H1 (cell line): ENCODE measurements around the gene CUTA. TPM values are rescaled to one million over a fixed set of nuclear protein-coding genes. Genes with fewer than 3 reads are reported as not detected.

Experiments
- CTCF ChIA-PET: fragments of 300-600 bp; sonication (Branson Sonifier 250); formaldehyde crosslinking; loops from one replicate; lab custom pipeline; 2021; ENCODE audit not compliant: partially characterized antibody; lab: Charles Lee
- POLR2A ChIA-PET: fragments of 300-600 bp; sonication (Branson Sonifier 250); formaldehyde crosslinking; loops from one replicate; lab custom pipeline; 2021; ENCODE audit warnings: inconsistent platforms; ENCODE audit not compliant: partially characterized antibody; lab: Charles Lee
- DNase-seq, 2 experiments: peaks; one replicate each; pipeline versions ENCODE4 v3.0.0 to v3.0.0-alpha.2; 2010 to 2022; ENCODE audit warnings: low spot score in 2 of 2, low read depth in 1 of 2, mixed read lengths in 1 of 2
- FAIRE-seq: peaks from 2 replicates; lab custom pipeline; 2011; peaks lifted over from hg19 to GRCh38; lab: Jason Lieb, UNC
- H2AFZ ChIP-seq: 2 replicates; pipeline ENCODE4 v1.8.1; 2012; ENCODE audit warnings: low read length, inconsistent platforms
- H2AK5ac ChIP-seq: 2 replicates; pipeline ENCODE4 v1.6.1; 2013; ENCODE audit warnings: low read depth, low read length
- H2BK120ac ChIP-seq: replicated peaks from 2 replicates; pipeline ENCODE3; 2013; ENCODE audit warnings: low read depth, low read length, inconsistent platforms
- H2BK12ac ChIP-seq: 2 replicates; pipeline ENCODE4 v1.6.1; 2013; ENCODE audit warnings: low read depth, low read length
- H2BK15ac ChIP-seq: 2 replicates; pipeline ENCODE4 v1.6.1; 2013; ENCODE audit warnings: low read length
- H2BK20ac ChIP-seq: 2 replicates; pipeline ENCODE4 v1.6.1; 2013; ENCODE audit warnings: low read length
- H2BK5ac ChIP-seq: 2 replicates; pipeline ENCODE4 v1.6.1; 2013; ENCODE audit warnings: low read depth, low read length
- H3K14ac ChIP-seq: 2 replicates; pipeline ENCODE4 v1.6.1; 2013; ENCODE audit warnings: inconsistent platforms; ENCODE audit not compliant: insufficient read length
- H3K18ac ChIP-seq: 2 replicates; pipeline ENCODE4 v1.6.1; 2013; ENCODE audit warnings: low read length; ENCODE audit errors: extremely low read depth
- H3K23ac ChIP-seq: 2 replicates; pipeline ENCODE4 v1.6.1; 2013; ENCODE audit warnings: inconsistent platforms; ENCODE audit not compliant: insufficient read length
- H3K23me2 ChIP-seq: 2 replicates; pipeline ENCODE4 v1.6.1; 2013; ENCODE audit warnings: low read depth, low read length
- H3K27ac ChIP-seq: 2 replicates; pipeline ENCODE4 v1.6.1; 2011; ENCODE audit warnings: low read depth, low read length, inconsistent platforms
- H3K27me3 ChIP-seq, 4 experiments: replicated peaks in 1 of 4; 1 replicate in 1 of 4; 2 replicates in 3 of 4; pipeline versions ENCODE4 v1.6.1 to v1.8.1; 2011 to 2013; ENCODE audit warnings: low read length in 3 of 4, mild to moderate bottlenecking in 3 of 4, inconsistent platforms in 2 of 4, mixed read lengths in 2 of 4, moderate library complexity in 1 of 4; ENCODE audit not compliant: control insufficient read depth in 3 of 4, insufficient read depth in 3 of 4; ENCODE audit errors: extremely low read depth in 1 of 4
- H3K36me3 ChIP-seq, 4 experiments: 2 replicates each; pipeline versions ENCODE4 v1.6.1 to v1.8.1; 2011 to 2013; ENCODE audit warnings: mild to moderate bottlenecking in 4 of 4, low read length in 3 of 4, moderate library complexity in 2 of 4, control low read depth in 1 of 4, inconsistent platforms in 1 of 4; ENCODE audit not compliant: insufficient read depth in 4 of 4, control insufficient read depth in 2 of 4
- H3K4ac ChIP-seq: replicated peaks from 2 replicates; pipeline ENCODE3; 2013; ENCODE audit warnings: low read length, low read depth, mixed read lengths, inconsistent platforms; ENCODE audit not compliant: insufficient read length
- H3K4me1 ChIP-seq, 4 experiments: replicated peaks in 1 of 4; 1 replicate in 1 of 4; 2 replicates in 3 of 4; pipeline versions ENCODE4 v1.6.1 to v1.8.1; 2011 to 2013; ENCODE audit warnings: low read length in 3 of 4, inconsistent platforms in 2 of 4, mixed read lengths in 1 of 4; ENCODE audit not compliant: insufficient read depth in 4 of 4, control insufficient read depth in 3 of 4
- H3K4me2 ChIP-seq, 2 experiments: 2 replicates each; pipeline versions ENCODE4 v1.6.1 to v1.8.1; 2011 to 2013; ENCODE audit warnings: low read depth in 2 of 2, low read length in 2 of 2, control low read depth in 1 of 2, inconsistent platforms in 1 of 2, mild to moderate bottlenecking in 1 of 2; ENCODE audit not compliant: insufficient read depth in 1 of 2
- H3K4me3 ChIP-seq, 4 experiments: fragments of 200-600, 300-600 bp in 1 of 4; sonication (generic), shearing (Covaris generic), sonication (Bioruptor Twin) in 1 of 4; 2 replicates each; pipeline versions ENCODE4 v1.5.1 to v1.8.1; 2011 to 2016; ENCODE audit warnings: low read length in 4 of 4, low read depth in 3 of 4, control low read depth in 2 of 4, inconsistent platforms in 2 of 4, mild to moderate bottlenecking in 2 of 4, mixed read lengths in 1 of 4, moderate library complexity in 1 of 4; ENCODE audit not compliant: insufficient read depth in 2 of 4; ENCODE audit errors: extremely low read depth in 1 of 4
- H3K56ac ChIP-seq: replicated peaks from 2 replicates; pipeline ENCODE3; 2013; ENCODE audit warnings: low read depth, mild to moderate bottlenecking, mixed read lengths, low read length, inconsistent platforms; ENCODE audit not compliant: insufficient read length
- H3K79me1 ChIP-seq: 2 replicates; pipeline ENCODE4 v1.6.1; 2013; ENCODE audit warnings: low read depth, low read length, control low read depth
- H3K79me2 ChIP-seq, 2 experiments: 2 replicates each; pipeline versions ENCODE4 v1.6.1 to v1.8.1; 2012 to 2013; ENCODE audit warnings: low read length in 2 of 2, mild to moderate bottlenecking in 2 of 2, inconsistent platforms in 1 of 2; ENCODE audit not compliant: insufficient read depth in 2 of 2, control insufficient read depth in 1 of 2
- H3K9ac ChIP-seq, 4 experiments: replicated peaks in 1 of 4; 1 replicate in 1 of 4; 2 replicates in 3 of 4; pipeline versions ENCODE4 v1.6.1 to v1.8.1; 2011 to 2013; ENCODE audit warnings: low read depth in 3 of 4, low read length in 3 of 4, control low read depth in 2 of 4, mild to moderate bottlenecking in 2 of 4, moderate library complexity in 2 of 4, inconsistent platforms in 1 of 4; ENCODE audit errors: extremely low read depth in 1 of 4
- H3K9me3 ChIP-seq, 2 experiments: 2 replicates each; pipeline versions ENCODE4 v1.6.1 to v1.8.1; 2012 to 2013; ENCODE audit warnings: mild to moderate bottlenecking in 2 of 2, moderate library complexity in 2 of 2, control low read depth in 1 of 2, inconsistent platforms in 1 of 2, low read depth in 1 of 2, low read length in 1 of 2, mixed read lengths in 1 of 2; ENCODE audit not compliant: insufficient read depth in 2 of 2
- H4K20me1 ChIP-seq, 2 experiments: replicated peaks in 1 of 2; 2 replicates each; pipeline versions ENCODE3 to v1.8.1; 2011 to 2013; ENCODE audit warnings: inconsistent platforms in 2 of 2, low read length in 2 of 2, mild to moderate bottlenecking in 1 of 2; ENCODE audit not compliant: insufficient read depth in 2 of 2, control insufficient read depth in 1 of 2
- H4K5ac ChIP-seq: 2 replicates; pipeline ENCODE4 v1.6.1; 2013; ENCODE audit warnings: low read length, low read depth, mixed read lengths, inconsistent platforms; ENCODE audit not compliant: insufficient read length
- H4K8ac ChIP-seq: 2 replicates; pipeline ENCODE4 v1.8.0; 2013; ENCODE audit warnings: mild to moderate bottlenecking, moderate library complexity, low read length, inconsistent platforms; ENCODE audit not compliant: insufficient read depth; ENCODE audit errors: extremely low read depth
- H4K91ac ChIP-seq: replicated peaks from 2 replicates; pipeline ENCODE3; 2013; ENCODE audit warnings: low read length, mixed read lengths, inconsistent platforms; ENCODE audit not compliant: insufficient read length
- CHD2 ChIP-seq: IDR thresholded peaks from 2 replicates; pipeline ENCODE4 v1.6.1; 2012; ENCODE audit warnings: low read length, improper control_type of control experiment
- GABPA ChIP-seq: IDR thresholded peaks from 2 replicates; pipeline ENCODE4 v1.6.1; 2011; ENCODE audit warnings: mild to moderate bottlenecking, low read length, moderate library complexity, borderline replicate concordance; ENCODE audit not compliant: insufficient read depth
- GTF2F1 ChIP-seq: IDR thresholded peaks from 2 replicates; pipeline ENCODE4 v1.6.1; 2012; ENCODE audit warnings: low read depth, low read length, improper control_type of control experiment, borderline replicate concordance
- MAFK ChIP-seq: IDR thresholded peaks from 2 replicates; pipeline ENCODE4 v1.6.1; 2012; ENCODE audit warnings: low read depth, mild to moderate bottlenecking, improper control_type of control experiment, low read length
- NRF1 ChIP-seq: IDR thresholded peaks from 2 replicates; pipeline ENCODE4 v1.6.1; 2011; ENCODE audit warnings: mild to moderate bottlenecking, low read depth, low read length, improper control_type of control experiment
- RAD21 ChIP-seq, 2 experiments: IDR thresholded peaks in 1 of 2; conservative IDR thresholded peaks in 1 of 2; 2 replicates each; pipeline ENCODE4 v1.6.1; 2011; ENCODE audit warnings: low read depth in 2 of 2, low read length in 2 of 2, improper control_type of control experiment in 1 of 2, inconsistent platforms in 1 of 2, mild to moderate bottlenecking in 1 of 2, moderate library complexity in 1 of 2
- RFX5 ChIP-seq: IDR thresholded peaks from 2 replicates; pipeline ENCODE4 v1.6.1; 2011; ENCODE audit warnings: low read depth, low read length, improper control_type of control experiment, borderline replicate concordance
- SIX5 ChIP-seq: IDR thresholded peaks from 2 replicates; pipeline ENCODE4 v1.6.1; 2011; ENCODE audit warnings: mild to moderate bottlenecking, low read depth, low read length
- SP4 ChIP-seq: IDR thresholded peaks from 2 replicates; pipeline ENCODE4 v1.6.1; 2012; ENCODE audit warnings: low read length, inconsistent platforms
- ZNF274 ChIP-seq: IDR thresholded peaks from 2 replicates; pipeline ENCODE4 v1.7.0; 2012; ENCODE audit warnings: low read length, borderline replicate concordance; ENCODE audit errors: extremely low read depth
- WGBS, 2 experiments: shearing (Covaris generic) in 1 of 2; methylation state at CpG; one replicate each; pipeline versions ENCODE4 v1.1.6 to v1.1.7; 2013 to 2015; ENCODE audit warnings: low lambda C conversion rate in 2 of 2, mixed read lengths in 2 of 2, inconsistent platforms in 1 of 2, low coverage in 1 of 2, missing lambda C conversion rate in 1 of 2; ENCODE audit not compliant: insufficient replicate concordance in 2 of 2, insufficient coverage in 1 of 2, insufficient read length in 1 of 2; ENCODE audit errors: extremely low coverage in 1 of 2, missing lambda C conversion rate in 1 of 2; 5-methylcytosine and 5-hydroxymethylcytosine counted together
- polyA plus RNA-seq, 7 experiments: library from polyadenylated mRNA; depleted of rRNA in 3 of 7; stranded (reverse) in 5 of 7; unstranded in 2 of 7; fragments of >200 nt in 5 of 7; fragments of 200-250 nt in 2 of 7; gene quantifications; 1 replicate in 5 of 7; 2 replicates in 1 of 7; 4 replicates in 1 of 7; pipeline versions ENCODE4 v1.2.1 to v1.2.3, GENCODE V29; 2011 to 2013; ENCODE audit warnings: missing spikeins in 2 of 7, mixed read lengths in 2 of 7
- total RNA-seq: library from RNA; stranded (reverse); fragmentation: NEBNext Ultra II Directional; extraction: Animal tissue kit (Norgen Biotek cat#: 25700); gene quantifications from 2 replicates; pipeline ENCODE4 v1.2.1, GENCODE V29; 2021

Gene CUTA
- total and polyA plus RNA-seq, 2 of the 8 experiments (the other 6 are each of a cell fraction or from before 2014, with no cell fraction given): 297 to 460 TPM

- Histone ChIP-seq H3K4me2 (peak within 1 kb of the TSS; percentile 89 to 93), H4K91ac (peak within 1 kb of the TSS; percentile 85), H3K56ac (peak within 1 kb of the TSS; percentile 67), H3K4me3 (peak within 1 kb of the TSS; percentile 75 to 99 (median 93)), H3K14ac (no peak within 1 kb of the TSS), H3K79me2 (peaks cover 19 to 63% of the 10 kb centered on the region in 2 experiments), H2BK5ac (peak within 1 kb of the TSS; percentile 53), H4K8ac (peak within 1 kb of the TSS; percentile 63; the same call in 1 of the 2 replicates), H2BK120ac (peak within 1 kb of the TSS; percentile 59), H2BK20ac (peak within 1 kb of the TSS; percentile 72; the same call in 1 of the 2 replicates), H2AFZ (no peak within 1 kb of the TSS), H4K20me1 (peaks cover 2 to 12% of the 10 kb centered on the region in 2 experiments), H3K36me3 (peaks cover 3 to 27% (median 20%) of the 10 kb centered on the region in 4 experiments; a peak in 6 of 8 replicates), H3K4me1 (peaks cover 8 to 40% (median 16%) of the 10 kb centered on the region in 4 experiments), H4K5ac (peak within 1 kb of the TSS; percentile 35), H3K4ac (peak within 1 kb of the TSS; percentile 30), H3K23me2 (peaks cover 24% of the 10 kb centered on the region), H3K27ac (peak within 1 kb of the TSS; percentile 89), H2AK5ac (0 out of 2 replicates have a peak within 1 kb of the TSS, but pooled peaks have one; percentile 29), H3K27me3 (no peaks in the 10 kb centered on the region), H2BK15ac (peak within 1 kb of the TSS; percentile 8; the same call in 1 of the 2 replicates), H3K9me3 (no peaks in the 10 kb centered on the region), H3K23ac (no peak within 1 kb of the TSS), H3K18ac (peak within 1 kb of the TSS; percentile 90), H3K9ac (peak within 1 kb of the TSS in 3 of 4 experiments; percentile 34 to 79 (median 62); a peak in 6 of 7 replicates), H3K79me1 (peaks cover 12% of the 10 kb centered on the region; the same call in 1 of the 2 replicates), H2BK12ac (peak within 1 kb of the TSS; percentile 45; the same call in 1 of the 2 replicates)
- FAIRE-seq: no peak
- WGBS, 2 experiments: 0% methylated on average over 2 of the region's 22 CpGs; no CpG with 5 or more reads in 1 of the 2 experiments
- POLR2A ChIA-PET: interaction anchor here (0.6 to 4.4 kb wide), 12 partner anchors 10 to 174 kb away, joined by 3 to 82 read pairs (median 3); partner anchors contain the start of genes RGL2, RPS18, VPS52 and ZBTB22
- DNase-seq: peak in 1 of 2 experiments; percentile 76
- CTCF ChIA-PET: interaction anchor here (0.5 to 2.1 kb wide), 7 partner anchors 11 to 74 kb away, joined by 3 to 16 read pairs (median 3); no protein-coding TSS in a partner anchor
- no peak for TF ChIP-seq GTF2F1
- no peak for TF ChIP-seq NRF1
- TF ChIP-seq SIX5: no peak
- no peak for TF ChIP-seq GABPA
- TF ChIP-seq CHD2: no peak
- no peak for TF ChIP-seq RFX5
- no peak for TF ChIP-seq SP4
- no peak for TF ChIP-seq MAFK
- TF ChIP-seq RAD21 (IDR thresholded peaks at IDR 0.05 in 1 of 2, conservative IDR thresholded peaks at IDR 0.05 in 1 of 2; ENCODE audit: low read depth in 2 of 2, low read length in 2 of 2): no peak
- no peak for TF ChIP-seq ZNF274
Observed at GRCh38 chr6:33419580-33420490, 1.9 kb upstream of the CUTA start, which contains the start of gene SYNGAP1. Gene SYNGAP1, plus strand, starts transcription at chr6:33420065. Its CDS starts 200 bp downstream, at chr6:33420265.
